Inferior parietal cortex (tissue), 1 donor: ENCODE data around the gene C1orf174.

Source experiments
- DNase-seq: peaks from one replicate; pipeline ENCODE4 v3.0.0-alpha.2; 2016; ENCODE audit errors: extremely low spot score

C1orf174 gene

GRCh38 chr1:3895279-3895950 is 4.7 kb downstream of the C1orf174 start:
- no peak for DNase-seq

- DNase-seq: no peak
Observed at GRCh38 chr1:3894626-3895278, 5.3 kb downstream of the C1orf174 start.

GRCh38 chr1:3893190-3893589 is 6.9 kb downstream of the C1orf174 start:
- DNase-seq: no peak

- peak; percentile 27 for DNase-seq
Observed at GRCh38 chr1:3892748-3893147, 7.3 kb downstream of the C1orf174 start.

GRCh38 chr1:3891329-3891865 is 8.7 kb downstream of the C1orf174 start:
- no peak for DNase-seq

- DNase-seq: no peak
Observed at GRCh38 chr1:3890389-3891328, 9.4 kb downstream of the C1orf174 start.

GRCh38 chr1:3889936-3890335 is 10.1 kb downstream of the C1orf174 start:
- no peak for DNase-seq

- DNase-seq: no peak
Observed at GRCh38 chr1:3888301-3888700, 11.8 kb downstream of the C1orf174 start.

GRCh38 chr1:3886691-3887090 is 13.4 kb downstream of the C1orf174 start:
- DNase-seq: no peak

GRCh38 chr1:3886106-3886670 is 13.9 kb downstream of the C1orf174 start:
- no peak for DNase-seq

GRCh38 chr1:3885611-3886010 is 14.5 kb downstream of the C1orf174 start:
- DNase-seq: no peak

- DNase-seq: no peak
Observed at GRCh38 chr1:3884966-3885365, 15.1 kb downstream of the C1orf174 start.

- DNase-seq: no peak
Observed at GRCh38 chr1:3883194-3883925, 16.7 kb downstream of the C1orf174 start.

- DNase-seq: no peak
Observed at GRCh38 chr1:3881193-3881480, 18.9 kb downstream of the C1orf174 start.

GRCh38 chr1:3880429-3881192 is 19.5 kb downstream of the C1orf174 start:
- DNase-seq: no peak

- DNase-seq: no peak
Observed at GRCh38 chr1:3879787-3880428, 20.2 kb downstream of the C1orf174 start.

- DNase-seq: no peak
Observed at GRCh38 chr1:3879099-3879498, 21.0 kb downstream of the C1orf174 start.

- DNase-seq: no peak
Observed at GRCh38 chr1:3876716-3877115, 23.4 kb downstream of the C1orf174 start.

- no peak for DNase-seq
Observed at GRCh38 chr1:3874736-3875135, 25.3 kb downstream of the C1orf174 start.

GRCh38 chr1:3872546-3872945 is 27.5 kb downstream of the C1orf174 start:
- no peak for DNase-seq
